HEK293 (cell line): Measurements from ENCODE around the gene GLRX.

Experiments
- GLI2 ChIP-seq: fragments of 450-650 bp; formaldehyde crosslinking; IDR thresholded peaks from 2 replicates; pipeline ENCODE4; 2017; ENCODE audit warnings: missing biosample characterization, missing genetic modification characterization, low read depth, borderline replicate concordance
- GLIS1 ChIP-seq: fragments of 450-650 bp; formaldehyde crosslinking; IDR thresholded peaks from 2 replicates; pipeline ENCODE4 v1.5.1; 2016; ENCODE audit warnings: missing biosample characterization, missing genetic modification characterization
- KLF16 ChIP-seq: fragments of 450-650 bp; formaldehyde crosslinking; IDR thresholded peaks from 2 replicates; pipeline ENCODE4 v1.5.1; 2017; ENCODE audit warnings: missing biosample characterization, missing genetic modification characterization
- MZF1 ChIP-seq: fragments of 450-650 bp; formaldehyde crosslinking; IDR thresholded peaks from 2 replicates; pipeline ENCODE4 v1.5.1; 2017; ENCODE audit warnings: missing biosample characterization, missing genetic modification characterization, borderline replicate concordance
- OSR2 ChIP-seq: fragments of 450-650 bp; formaldehyde crosslinking; IDR thresholded peaks from 2 replicates; pipeline ENCODE4 v1.5.1; 2016; ENCODE audit warnings: missing biosample characterization, missing genetic modification characterization
- PATZ1 ChIP-seq: fragments of 450-650 bp; formaldehyde crosslinking; IDR thresholded peaks from 2 replicates; pipeline ENCODE4 v1.5.1; 2016; ENCODE audit warnings: missing biosample characterization, missing genetic modification characterization
- ZBTB11 ChIP-seq: fragments of 450-650 bp; formaldehyde crosslinking; conservative IDR thresholded peaks from 2 replicates; pipeline ENCODE4 v1.5.1; 2016; ENCODE audit warnings: low read depth, missing biosample characterization, missing genetic modification characterization
- ZBTB44 ChIP-seq: fragments of 450-650 bp; IDR thresholded peaks from 2 replicates; pipeline ENCODE4 v1.5.1; 2018; ENCODE audit warnings: missing biosample characterization, mild to moderate bottlenecking, missing genetic modification characterization
- ZBTB48 ChIP-seq: fragments of 450-650 bp; formaldehyde crosslinking; IDR thresholded peaks from 2 replicates; pipeline ENCODE4 v1.5.1; 2016; ENCODE audit warnings: missing biosample characterization, missing genetic modification characterization
- ZBTB7A ChIP-seq: fragments of 450-650 bp; formaldehyde crosslinking; IDR thresholded peaks from 2 replicates; pipeline ENCODE4 v1.5.1; 2016; ENCODE audit warnings: low read depth, missing biosample characterization, missing genetic modification characterization
- ZBTB8A ChIP-seq: fragments of 450-650 bp; formaldehyde crosslinking; IDR thresholded peaks from 2 replicates; pipeline ENCODE4 v1.5.1; 2016; ENCODE audit warnings: missing biosample characterization, missing genetic modification characterization
- ZEB2 ChIP-seq: fragments of 450-650 bp; formaldehyde crosslinking; IDR thresholded peaks from 2 replicates; pipeline ENCODE4 v1.5.1; 2016; ENCODE audit warnings: missing biosample characterization, missing genetic modification characterization
- ZNF19 ChIP-seq: fragments of 450-650 bp; formaldehyde crosslinking; IDR thresholded peaks from 2 replicates; pipeline ENCODE4; 2016; ENCODE audit warnings: missing biosample characterization, missing genetic modification characterization, low read depth
- ZNF2 ChIP-seq: fragments of 450-650 bp; formaldehyde crosslinking; IDR thresholded peaks from 2 replicates; pipeline ENCODE4 v1.5.1; 2016; ENCODE audit warnings: missing biosample characterization, missing genetic modification characterization
- ZNF223 ChIP-seq: fragments of 450-650 bp; formaldehyde crosslinking; IDR thresholded peaks from 2 replicates; pipeline ENCODE4 v1.5.1; 2016; ENCODE audit warnings: missing biosample characterization, missing genetic modification characterization
- ZNF248 ChIP-seq: fragments of 450-650 bp; formaldehyde crosslinking; IDR thresholded peaks from 2 replicates; pipeline ENCODE4 v1.5.1; 2017; ENCODE audit warnings: missing biosample characterization, missing genetic modification characterization
- ZNF302 ChIP-seq: fragments of 450-650 bp; formaldehyde crosslinking; IDR thresholded peaks from 2 replicates; pipeline ENCODE4 v1.5.1; 2016; ENCODE audit warnings: missing biosample characterization, missing genetic modification characterization, low read depth
- ZNF404 ChIP-seq: fragments of 450-650 bp; formaldehyde crosslinking; IDR thresholded peaks from 2 replicates; pipeline ENCODE4 v1.5.1; 2017; ENCODE audit warnings: missing biosample characterization, missing genetic modification characterization
- ZNF510 ChIP-seq: fragments of 450-650 bp; formaldehyde crosslinking; IDR thresholded peaks from 2 replicates; pipeline ENCODE4 v1.5.1; 2018; ENCODE audit warnings: mild to moderate bottlenecking, missing genetic modification characterization, missing biosample characterization; ENCODE audit not compliant: insufficient replicate concordance
- ZNF571 ChIP-seq: fragments of 450-650 bp; formaldehyde crosslinking; IDR thresholded peaks from 2 replicates; pipeline ENCODE4 v1.5.0; 2017; ENCODE audit warnings: missing biosample characterization, missing genetic modification characterization
- ZNF621 ChIP-seq: fragments of 450-650 bp; formaldehyde crosslinking; IDR thresholded peaks from 2 replicates; pipeline ENCODE4 v1.5.1; 2017; ENCODE audit warnings: missing biosample characterization, missing genetic modification characterization
- ZNF660 ChIP-seq: fragments of 450-650 bp; IDR thresholded peaks from 2 replicates; pipeline ENCODE4 v1.5.1; 2018; ENCODE audit warnings: missing biosample characterization, mild to moderate bottlenecking, missing genetic modification characterization
- ZNF692 ChIP-seq: fragments of 450-650 bp; formaldehyde crosslinking; IDR thresholded peaks from 2 replicates; pipeline ENCODE4 v1.5.1; 2016; ENCODE audit warnings: missing biosample characterization, missing genetic modification characterization
- ZNF777 ChIP-seq: fragments of 450-650 bp; formaldehyde crosslinking; IDR thresholded peaks from 2 replicates; pipeline ENCODE4 v1.5.1; 2017; ENCODE audit warnings: missing biosample characterization, missing genetic modification characterization, borderline replicate concordance
- TF ChIP-seq, protein P1 (sequence below): fragments of 450-650 bp; formaldehyde crosslinking; IDR thresholded peaks from 2 replicates; pipeline ENCODE4 v1.5.1; 2016; ENCODE audit warnings: missing biosample characterization, missing genetic modification characterization

GLRX gene

DNA sequence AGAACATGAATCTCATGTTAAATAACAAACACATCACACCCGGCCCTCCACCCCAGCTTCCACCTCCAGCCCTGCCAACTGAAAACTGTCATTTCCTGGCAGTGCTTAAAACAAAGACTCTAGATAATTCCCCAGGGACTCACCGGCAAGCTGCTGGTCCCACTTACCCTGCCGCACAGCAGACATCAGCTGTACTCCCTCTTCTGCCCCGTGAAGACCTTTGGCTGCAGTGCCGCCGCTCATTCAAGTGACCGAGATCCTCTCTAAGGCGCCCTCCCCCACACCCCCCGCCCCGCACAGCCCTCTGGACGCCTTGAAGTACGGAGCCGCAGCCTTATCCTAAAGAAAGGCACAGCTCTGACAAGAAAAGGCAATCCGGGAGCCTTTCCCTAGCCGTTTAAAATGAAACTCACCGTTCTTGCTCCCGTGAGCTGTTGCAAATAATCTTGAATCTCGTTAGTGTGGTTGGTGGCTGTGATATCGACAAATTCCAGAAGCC, 434 bp downstream of the GLRX start (continued):
- 0 out of 2 replicates have a peak, but pooled peaks have one; percentile 22 for TF ChIP-seq PATZ1 (tag by site-specific recombination)
- no peak for TF ChIP-seq ZNF621 (tag by site-specific recombination)
- peak; percentile 85 for TF ChIP-seq ZBTB8A (tag by site-specific recombination)
- TF ChIP-seq ZBTB11, result 0 out of 2 replicates have a peak, but pooled peaks have one; percentile 8
- TF ChIP-seq ZNF223 (tag by site-specific recombination), result no peak
- no peak for TF ChIP-seq ZNF660 (tag by site-specific recombination)
- no peak for TF ChIP-seq ZNF571
- 0 out of 2 replicates have a peak, but pooled peaks have one; percentile 41 for TF ChIP-seq OSR2
- no peak for TF ChIP-seq ZEB2 (tag by site-specific recombination)
- TF ChIP-seq KLF16 (tag by site-specific recombination), result no peak
- no peak for TF ChIP-seq GLI2 (tag by site-specific recombination)
- no peak for TF ChIP-seq ZNF404 (tag by site-specific recombination)
- no peak for TF ChIP-seq ZNF19 (tag by site-specific recombination)
- no peak for TF ChIP-seq ZNF248 (tag by site-specific recombination)
- no peak for TF ChIP-seq ZBTB48 (tag by site-specific recombination)
- TF ChIP-seq ZBTB44, result no peak
- TF ChIP-seq ZNF777 (tag by site-specific recombination), result no peak
- peak; percentile 37; the same call in 1 of the 2 replicates for TF ChIP-seq GLIS1 (tag by site-specific recombination)
- TF ChIP-seq, protein P1, sequence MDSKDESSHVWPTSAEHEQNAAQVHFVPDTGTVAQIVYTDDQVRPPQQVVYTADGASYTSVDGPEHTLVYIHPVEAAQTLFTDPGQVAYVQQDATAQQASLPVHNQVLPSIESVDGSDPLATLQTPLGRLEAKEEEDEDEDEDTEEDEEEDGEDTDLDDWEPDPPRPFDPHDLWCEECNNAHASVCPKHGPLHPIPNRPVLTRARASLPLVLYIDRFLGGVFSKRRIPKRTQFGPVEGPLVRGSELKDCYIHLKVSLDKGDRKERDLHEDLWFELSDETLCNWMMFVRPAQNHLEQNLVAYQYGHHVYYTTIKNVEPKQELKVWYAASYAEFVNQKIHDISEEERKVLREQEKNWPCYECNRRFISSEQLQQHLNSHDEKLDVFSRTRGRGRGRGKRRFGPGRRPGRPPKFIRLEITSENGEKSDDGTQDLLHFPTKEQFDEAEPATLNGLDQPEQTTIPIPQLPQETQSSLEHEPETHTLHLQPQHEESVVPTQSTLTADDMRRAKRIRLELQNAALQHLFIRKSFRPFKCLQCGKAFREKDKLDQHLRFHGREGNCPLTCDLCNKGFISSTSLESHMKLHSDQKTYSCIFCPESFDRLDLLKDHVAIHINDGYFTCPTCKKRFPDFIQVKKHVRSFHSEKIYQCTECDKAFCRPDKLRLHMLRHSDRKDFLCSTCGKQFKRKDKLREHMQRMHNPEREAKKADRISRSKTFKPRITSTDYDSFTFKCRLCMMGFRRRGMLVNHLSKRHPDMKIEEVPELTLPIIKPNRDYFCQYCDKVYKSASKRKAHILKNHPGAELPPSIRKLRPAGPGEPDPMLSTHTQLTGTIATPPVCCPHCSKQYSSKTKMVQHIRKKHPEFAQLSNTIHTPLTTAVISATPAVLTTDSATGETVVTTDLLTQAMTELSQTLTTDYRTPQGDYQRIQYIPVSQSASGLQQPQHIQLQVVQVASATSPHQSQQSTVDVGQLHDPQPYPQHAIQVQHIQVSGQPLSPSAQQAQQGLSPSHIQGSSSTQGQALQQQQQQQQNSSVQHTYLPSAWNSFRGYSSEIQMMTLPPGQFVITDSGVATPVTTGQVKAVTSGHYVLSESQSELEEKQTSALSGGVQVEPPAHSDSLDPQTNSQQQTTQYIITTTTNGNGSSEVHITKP, result peak; percentile 39
- peak; percentile 92 for TF ChIP-seq ZNF692 (tag by site-specific recombination)
- no peak for TF ChIP-seq ZNF302 (tag by site-specific recombination)
- no peak for TF ChIP-seq MZF1 (tag by site-specific recombination)
- no peak for TF ChIP-seq ZBTB7A (tag by site-specific recombination)
- TF ChIP-seq ZNF2, result 0 out of 2 replicates have a peak, but pooled peaks have one; percentile 47
- TF ChIP-seq ZNF510, result no peak
- TF ChIP-seq, all 188 proteins: peak for 18
